Measurements from ENCODE around the gene CHDH.

DNA sequence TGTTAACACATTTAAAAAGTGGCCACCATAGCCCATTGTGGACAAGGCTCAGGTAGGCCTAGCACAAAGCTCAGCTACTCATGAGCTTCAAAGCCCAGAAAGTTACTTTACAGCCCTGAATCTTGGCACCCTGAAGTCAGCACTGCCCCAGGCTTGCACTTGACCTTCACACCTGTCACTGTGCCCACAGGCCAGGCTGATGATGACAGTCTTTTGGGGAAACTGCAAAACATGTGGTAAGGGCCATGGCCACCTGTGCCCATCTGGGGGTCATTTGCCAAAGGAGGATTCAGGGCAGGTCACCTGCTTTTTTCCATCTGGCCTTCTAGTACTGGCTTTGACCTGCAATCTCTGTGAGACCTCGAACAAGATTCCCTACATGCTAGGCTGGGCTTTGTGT, 11.0 kb downstream of the CHDH start:
- TF ChIP-seq CTCF (tag by site-specific recombination; IDR thresholded peaks at IDR 0.05) = no peak
- no peak for TF ChIP-seq ZNF175 (tag by site-specific recombination; IDR thresholded peaks at IDR 0.05)
- TF ChIP-seq, protein P1, sequence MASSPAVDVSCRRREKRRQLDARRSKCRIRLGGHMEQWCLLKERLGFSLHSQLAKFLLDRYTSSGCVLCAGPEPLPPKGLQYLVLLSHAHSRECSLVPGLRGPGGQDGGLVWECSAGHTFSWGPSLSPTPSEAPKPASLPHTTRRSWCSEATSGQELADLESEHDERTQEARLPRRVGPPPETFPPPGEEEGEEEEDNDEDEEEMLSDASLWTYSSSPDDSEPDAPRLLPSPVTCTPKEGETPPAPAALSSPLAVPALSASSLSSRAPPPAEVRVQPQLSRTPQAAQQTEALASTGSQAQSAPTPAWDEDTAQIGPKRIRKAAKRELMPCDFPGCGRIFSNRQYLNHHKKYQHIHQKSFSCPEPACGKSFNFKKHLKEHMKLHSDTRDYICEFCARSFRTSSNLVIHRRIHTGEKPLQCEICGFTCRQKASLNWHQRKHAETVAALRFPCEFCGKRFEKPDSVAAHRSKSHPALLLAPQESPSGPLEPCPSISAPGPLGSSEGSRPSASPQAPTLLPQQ (tag by site-specific recombination; IDR thresholded peaks at IDR 0.05) = no peak
- TF ChIP-seq ZNF24 (tag by site-specific recombination; IDR thresholded peaks at IDR 0.05) = no peak
- TF ChIP-seq ZNF610 (tag by site-specific recombination; IDR thresholded peaks at IDR 0.05; ENCODE audit: borderline replicate concordance) = no peak
- TF ChIP-seq, protein P2, sequence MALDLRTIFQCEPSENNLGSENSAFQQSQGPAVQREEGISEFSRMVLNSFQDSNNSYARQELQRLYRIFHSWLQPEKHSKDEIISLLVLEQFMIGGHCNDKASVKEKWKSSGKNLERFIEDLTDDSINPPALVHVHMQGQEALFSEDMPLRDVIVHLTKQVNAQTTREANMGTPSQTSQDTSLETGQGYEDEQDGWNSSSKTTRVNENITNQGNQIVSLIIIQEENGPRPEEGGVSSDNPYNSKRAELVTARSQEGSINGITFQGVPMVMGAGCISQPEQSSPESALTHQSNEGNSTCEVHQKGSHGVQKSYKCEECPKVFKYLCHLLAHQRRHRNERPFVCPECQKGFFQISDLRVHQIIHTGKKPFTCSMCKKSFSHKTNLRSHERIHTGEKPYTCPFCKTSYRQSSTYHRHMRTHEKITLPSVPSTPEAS (tag by site-specific recombination; IDR thresholded peaks at IDR 0.05) = no peak

Measured in HEK293 (cell line).